ENCODE data around the gene FFAR1.

DNA sequence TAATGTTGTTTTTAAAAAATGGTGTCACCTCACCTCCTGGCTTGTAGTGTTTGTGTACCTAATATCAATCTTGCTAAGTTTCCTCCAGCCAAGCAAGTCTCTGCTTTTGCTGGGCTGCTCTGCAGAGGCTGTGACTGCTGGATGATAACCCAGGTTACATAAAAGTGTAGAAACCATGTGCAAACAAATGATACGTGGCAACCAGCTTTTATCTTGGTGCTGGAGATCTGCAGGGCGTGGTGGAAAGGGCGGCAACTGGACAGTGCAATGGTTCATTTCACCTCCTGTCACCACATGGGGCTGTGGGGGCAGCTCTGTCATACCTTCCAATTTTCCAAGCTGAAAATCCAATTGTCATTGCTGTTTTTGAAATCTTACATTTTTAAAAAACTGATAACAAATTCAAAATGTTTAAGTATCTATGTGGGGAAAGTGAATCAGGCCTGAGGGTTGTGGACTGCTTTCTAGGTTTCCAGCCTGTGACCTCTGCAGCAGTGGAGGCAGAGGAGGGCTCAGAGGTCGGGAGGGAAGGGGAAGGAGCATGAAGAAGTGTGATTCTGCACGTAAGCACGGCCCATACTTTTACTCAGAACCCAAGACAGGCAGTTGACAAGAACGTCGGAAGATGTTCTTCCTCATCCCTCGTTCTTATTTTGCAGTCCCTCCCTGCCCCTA lies 32.9 kb downstream of the FFAR1 start:
- no peak for TF ChIP-seq POLR2A (IDR thresholded peaks at IDR 0.05; ENCODE audit: low read length)
- TF ChIP-seq GATA1 (IDR thresholded peaks at IDR 0.05; ENCODE audit: low read depth, low read length): peak; percentile 64

Measured in erythroblast (primary cell).